NCI-H2029 treated with DMSO at 0.1 percent for 48 hours (cell line): ENCODE measurements around the gene PGLYRP3.

ENCODE experiments used
- DNase-seq: peaks from one replicate; lab custom pipeline; 2025; lab: John Stamatoyannopoulos, UW

Gene PGLYRP3

GRCh38 chr1:153260585-153261280, 52.0 kb downstream of the PGLYRP3 start:
- no peak for DNase-seq

GRCh38 chr1:153259387-153259786, 53.4 kb downstream of the PGLYRP3 start, which contains the start of gene LORICRIN:
TSS of gene LORICRIN (plus strand) at chr1:153259687. CDS start at chr1:153260950, 1,263 bp downstream.
- DNase-seq, result no peak

GRCh38 chr1:153253693-153254092, 59.1 kb downstream of the PGLYRP3 start:
- DNase-seq, result no peak

GRCh38 chr1:153253076-153253475, 59.7 kb downstream of the PGLYRP3 start:
- DNase-seq, result no peak

- DNase-seq, result no peak
Measured at GRCh38 chr1:153251988-153252387, 60.8 kb downstream of the PGLYRP3 start.

- no peak for DNase-seq
Measured at GRCh38 chr1:153251562-153251961, 61.2 kb downstream of the PGLYRP3 start.

- DNase-seq, result no peak
Measured at GRCh38 chr1:153251087-153251486, 61.7 kb downstream of the PGLYRP3 start.

- no peak for DNase-seq
Measured at GRCh38 chr1:153250166-153250565, 62.6 kb downstream of the PGLYRP3 start.

- no peak for DNase-seq
Measured at GRCh38 chr1:153248176-153248879, 64.4 kb downstream of the PGLYRP3 start.
